Stomach (tissue), 9 donors: ENCODE results near the gene CNOT3. TPM values are rescaled to one million over a fixed set of nuclear protein-coding genes. Genes with fewer than 3 reads are reported as not detected.

Source experiments
- DNase-seq, 2 donors: peaks; one replicate each; pipeline versions ENCODE4 v3.0.0 to v3.0.0-alpha.2; 2013 to 2019
- H3K27ac ChIP-seq, 5 donors: fragments of 200-600 bp in 4 of 5; sonication (generic) in 4 of 5; one replicate each; pipeline ENCODE4 v1.5.1; 2013 to 2019; ENCODE audit warnings: mild to moderate bottlenecking in 1 of 5, moderate library complexity in 1 of 5
- H3K27me3 ChIP-seq, 3 donors: fragments of 200-600 bp; sonication (generic); one replicate each; pipeline ENCODE4 v1.5.1; 2017 to 2019; ENCODE audit warnings: mixed run types in 1 of 3
- H3K36me3 ChIP-seq, 4 donors: fragments of 200-600 bp; sonication (generic); 1 replicate in 3 of 4; 2 replicates in 1 of 4; pipeline ENCODE4 v1.5.1; 2016 to 2019
- H3K4me1 ChIP-seq, 4 donors: fragments of 200-600 bp; sonication (generic); one replicate each; pipeline ENCODE4 v1.5.1; 2016 to 2019
- H3K4me3 ChIP-seq, 4 donors: fragments of 200-600 bp; sonication (generic) in 3 of 4; one replicate each; pipeline ENCODE4 v1.5.1; 2016 to 2019; ENCODE audit warnings: mild to moderate bottlenecking in 1 of 4
- H3K9me3 ChIP-seq, 4 donors: fragments of 200-600 bp; sonication (generic); one replicate each; pipeline ENCODE4 v1.5.1; 2016 to 2019
- EP300 ChIP-seq: sonication (generic); formaldehyde crosslinking; IDR thresholded peaks from one replicate; pipeline ENCODE4 v1.6.1; 2017; ENCODE audit warnings: antibody characterized with exemption
- POLR2A ChIP-seq, 4 donors: fragments of 450-650 bp; IDR thresholded peaks; one replicate each; pipeline ENCODE4 v1.6.1; 2016; ENCODE audit warnings: antibody characterized with exemption in 4 of 4, control low read depth in 2 of 4, mild to moderate bottlenecking in 1 of 4, moderate library complexity in 1 of 4
- POLR2AphosphoS5 ChIP-seq, 3 donors: sonication (generic); formaldehyde crosslinking; IDR thresholded peaks; one replicate each; pipeline ENCODE4 v1.6.1; 2016; ENCODE audit warnings: antibody characterized with exemption in 3 of 3
- WGBS, 5 donors: extraction: QIAGEN DNeasy Blood & Tissue Kit in 3 of 5; methylation state at CpG; one replicate each; pipeline versions ENCODE4 v1.1.5 to v1.1.7; 2013 to 2018; 5-methylcytosine and 5-hydroxymethylcytosine counted together
- intact Hi-C: fragments of 100-400 bp; cut with DNase I; formaldehyde crosslinking; loops from one replicate; pipeline ENCODE4 v1.15.1; 2023; ENCODE audit warnings: low total_unique reads
- polyA plus RNA-seq, 3 donors: library from polyadenylated mRNA; stranded (reverse); fragments of 200-250 nt; gene quantifications; one replicate each; pipeline ENCODE4 v1.2.3, GENCODE V29; 2013
- total RNA-seq, 5 donors: library from RNA; depleted of rRNA; stranded (reverse); fragments of >200 nt; gene quantifications; one replicate each; pipeline versions ENCODE4 v1.1.0 to v1.2.3, GENCODE V29; 2014 to 2016
- TF ChIP-seq, protein P1 (sequence below), 7 experiments: fragments of 450-650 bp in 4 of 7; fragments of 200-600 bp in 3 of 7; sonication (generic) in 3 of 7; IDR thresholded peaks; one replicate each; pipeline ENCODE4 v1.5.1; 2016 to 2019; ENCODE audit warnings: antibody characterized with exemption in 7 of 7, control low read depth in 2 of 7, mild to moderate bottlenecking in 1 of 7
- donor health status: healthy with polysubstance abuse.
- donor health status: Bipolar disorder and iron deficiency.
- donor health status: healthy.

CNOT3 gene
- total and polyA plus RNA-seq, 8 donors, result 11.2 to 100 (median 29.2) TPM

DNA sequence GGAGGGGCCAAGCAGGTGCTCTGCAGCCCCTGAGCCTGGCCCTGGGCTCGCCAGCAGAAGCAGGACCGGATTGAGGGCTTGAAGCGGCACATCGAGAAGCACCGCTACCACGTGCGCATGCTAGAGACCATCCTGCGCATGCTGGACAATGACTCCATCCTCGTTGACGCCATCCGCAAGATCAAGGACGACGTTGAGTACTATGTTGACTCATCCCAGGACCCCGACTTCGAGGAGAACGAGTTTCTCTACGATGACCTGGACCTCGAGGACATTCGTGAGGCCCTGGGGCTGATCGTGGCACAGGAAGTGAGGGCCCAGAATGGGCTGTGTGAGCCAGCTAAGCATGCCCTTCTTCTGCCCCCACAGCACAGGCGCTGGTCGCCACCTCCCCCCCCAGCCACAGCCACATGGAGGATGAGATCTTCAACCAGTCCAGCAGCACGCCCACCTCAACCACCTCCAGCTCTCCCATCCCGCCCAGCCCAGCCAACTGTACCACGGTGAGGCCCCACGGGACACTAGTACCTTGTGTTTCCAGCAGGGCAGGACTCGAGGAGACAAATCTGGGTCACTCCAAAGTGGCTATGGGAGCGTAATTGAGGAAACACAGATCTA is 8.1 kb downstream of the CNOT3 start:
- Histone ChIP-seq H3K4me3 (no peak overlapping the region), H3K27me3 (no peaks in the 10 kb centered on the region), H3K36me3 (peaks cover 80 to 98% (median 91%) of the 10 kb centered on the region in 4 donors), H3K9me3 (no peaks in the 10 kb centered on the region), H3K27ac (no peak overlapping the region), H3K4me1 (peaks cover 0 to 15% (median 9%) of the 10 kb centered on the region in 4 donors)
- TF ChIP-seq POLR2A (IDR thresholded peaks at IDR 0.05) (no peak), EP300 (no peak), POLR2AphosphoS5 (IDR thresholded peaks at IDR 0.05) (no peak)
- TF ChIP-seq, protein P1, sequence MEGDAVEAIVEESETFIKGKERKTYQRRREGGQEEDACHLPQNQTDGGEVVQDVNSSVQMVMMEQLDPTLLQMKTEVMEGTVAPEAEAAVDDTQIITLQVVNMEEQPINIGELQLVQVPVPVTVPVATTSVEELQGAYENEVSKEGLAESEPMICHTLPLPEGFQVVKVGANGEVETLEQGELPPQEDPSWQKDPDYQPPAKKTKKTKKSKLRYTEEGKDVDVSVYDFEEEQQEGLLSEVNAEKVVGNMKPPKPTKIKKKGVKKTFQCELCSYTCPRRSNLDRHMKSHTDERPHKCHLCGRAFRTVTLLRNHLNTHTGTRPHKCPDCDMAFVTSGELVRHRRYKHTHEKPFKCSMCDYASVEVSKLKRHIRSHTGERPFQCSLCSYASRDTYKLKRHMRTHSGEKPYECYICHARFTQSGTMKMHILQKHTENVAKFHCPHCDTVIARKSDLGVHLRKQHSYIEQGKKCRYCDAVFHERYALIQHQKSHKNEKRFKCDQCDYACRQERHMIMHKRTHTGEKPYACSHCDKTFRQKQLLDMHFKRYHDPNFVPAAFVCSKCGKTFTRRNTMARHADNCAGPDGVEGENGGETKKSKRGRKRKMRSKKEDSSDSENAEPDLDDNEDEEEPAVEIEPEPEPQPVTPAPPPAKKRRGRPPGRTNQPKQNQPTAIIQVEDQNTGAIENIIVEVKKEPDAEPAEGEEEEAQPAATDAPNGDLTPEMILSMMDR (IDR thresholded peaks at IDR 0.05), result no peak
- 89 to 92% (median 92%) methylated on average over 25 to 28 of the region's 28 CpGs for WGBS, 5 donors
- intact Hi-C loops, result no loop called here
- no peak for DNase-seq

DNA sequence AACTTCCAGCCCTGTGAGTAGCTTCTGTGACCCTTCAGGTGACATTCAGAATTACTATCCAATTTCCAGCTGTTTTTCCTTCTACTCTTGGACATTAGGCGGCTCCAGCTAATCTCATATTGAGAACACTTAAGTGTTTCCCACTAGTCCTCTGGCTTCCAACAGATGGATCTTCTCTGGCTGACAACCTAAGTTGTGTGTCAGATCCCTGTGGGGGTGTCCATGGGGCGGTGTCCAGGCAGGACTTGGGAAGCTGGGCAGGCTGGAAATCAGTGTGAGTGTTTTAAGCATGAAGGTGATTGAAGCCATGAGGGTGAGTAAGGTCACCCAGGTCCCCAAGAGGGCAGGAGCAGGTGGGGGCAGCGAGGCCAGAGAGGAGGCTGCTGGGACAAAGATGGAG is 10.1 kb downstream of the CNOT3 start:
- no peaks in the 10 kb centered on the region for H3K27me3 ChIP-seq
- WGBS, 5 donors, result 66 to 91% (median 73%) methylated on average over 3 of the region's 3 CpGs
- DNase-seq, result peak in 1 of 2 donors; percentile 69
- H3K9me3 ChIP-seq, result no peaks in the 10 kb centered on the region
- intact Hi-C loops, result no loop called here
- H3K36me3 ChIP-seq, result peaks cover 98 to 100% (median 100%) of the 10 kb centered on the region in 4 donors
- H3K4me3 ChIP-seq, result no peak overlapping the region
- H3K27ac ChIP-seq, result peak overlapping the region in 4 of 5 donors; percentile 2 to 57 (median 32)
- no peaks in the 10 kb centered on the region for H3K4me1 ChIP-seq
- TF ChIP-seq EP300, result no peak
- peak in 1 of 3 donors; percentile 43 for TF ChIP-seq POLR2AphosphoS5 (IDR thresholded peaks at IDR 0.05)
- no peak for TF ChIP-seq POLR2A (IDR thresholded peaks at IDR 0.05)

DNA sequence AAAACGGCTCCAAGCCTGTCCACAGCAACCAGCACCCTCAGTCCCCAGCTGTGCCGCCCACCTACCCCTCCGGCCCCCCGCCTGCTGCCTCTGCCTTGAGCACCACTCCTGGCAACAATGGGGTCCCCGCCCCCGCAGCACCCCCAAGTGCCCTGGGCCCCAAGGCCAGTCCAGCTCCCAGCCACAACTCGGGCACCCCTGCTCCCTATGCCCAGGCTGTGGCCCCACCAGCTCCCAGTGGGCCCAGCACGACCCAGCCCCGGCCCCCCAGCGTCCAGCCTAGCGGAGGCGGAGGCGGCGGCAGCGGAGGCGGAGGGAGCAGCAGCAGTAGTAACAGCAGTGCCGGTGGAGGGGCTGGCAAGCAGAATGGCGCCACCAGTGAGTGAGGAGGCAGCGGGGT is 10.6 kb downstream of the CNOT3 start:
- 76 to 90% (median 86%) methylated on average over 10 to 19 of the region's 19 CpGs for WGBS, 5 donors
- Histone ChIP-seq H3K4me3 (no peak overlapping the region), H3K4me1 (peaks cover 0 to 4% (median under 1%) of the 10 kb centered on the region in 4 donors), H3K36me3 (peaks cover 98 to 100% (median 100%) of the 10 kb centered on the region in 4 donors), H3K27ac (peak overlapping the region in 3 of 5 donors; percentile 2 to 27 (median 26)), H3K9me3 (no peaks in the 10 kb centered on the region), H3K27me3 (no peaks in the 10 kb centered on the region)
- no peak for TF ChIP-seq EP300
- intact Hi-C loops, result no loop called here
- DNase-seq, result no peak

DNA sequence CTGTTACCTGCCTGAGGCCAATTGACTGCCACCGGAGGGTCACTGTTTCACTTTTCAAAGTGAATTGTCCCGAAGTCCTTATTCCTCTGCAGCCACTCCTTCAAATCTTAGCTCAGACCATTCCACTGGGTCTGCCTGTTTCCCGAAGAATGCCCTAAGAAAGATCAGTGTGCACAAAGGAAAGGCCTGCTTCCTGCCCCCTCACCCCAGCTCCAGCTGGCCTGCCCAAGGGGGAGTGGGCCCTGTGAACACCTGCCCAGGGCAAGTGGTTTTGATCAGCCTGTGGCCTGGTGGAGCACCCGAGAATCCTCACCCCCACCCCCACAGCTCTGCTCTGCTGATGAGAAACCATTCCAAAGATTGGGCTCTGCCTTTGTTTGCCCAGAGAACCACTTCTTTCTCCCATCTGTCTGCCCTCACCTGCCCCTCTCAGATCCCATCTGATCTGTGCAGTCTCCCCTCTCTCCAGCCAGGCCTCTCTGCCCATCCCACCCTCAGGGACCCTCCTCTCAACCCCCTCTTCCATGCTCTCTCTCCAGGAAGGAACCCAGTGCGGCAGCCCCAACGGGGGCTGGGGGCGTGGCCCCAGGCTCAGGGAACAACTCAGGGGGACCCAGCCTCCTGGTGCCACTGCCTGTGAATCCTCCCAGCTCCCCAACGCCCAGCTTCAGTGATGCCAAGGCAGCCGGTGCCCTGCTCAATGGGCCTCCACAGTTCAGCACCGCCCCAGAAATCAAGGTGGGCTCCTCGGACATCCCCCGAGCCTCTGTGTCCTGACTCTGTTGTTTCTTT is 11.7 kb downstream of the CNOT3 start:
- H3K27ac ChIP-seq, result no peak overlapping the region
- peaks cover 0 to 9% (median 2%) of the 10 kb centered on the region in 4 donors for H3K4me1 ChIP-seq
- peaks cover 98 to 100% (median 100%) of the 10 kb centered on the region in 4 donors for H3K36me3 ChIP-seq
- no peaks in the 10 kb centered on the region for H3K27me3 ChIP-seq
- 84 to 88% (median 85%) methylated on average over 12 of the region's 12 CpGs for WGBS, 5 donors
- no peak for TF ChIP-seq POLR2A (IDR thresholded peaks at IDR 0.05)
- no peak for TF ChIP-seq EP300
- TF ChIP-seq, protein P1 (IDR thresholded peaks at IDR 0.05), result no peak
- TF ChIP-seq POLR2AphosphoS5 (IDR thresholded peaks at IDR 0.05), result no peak
- no peak for DNase-seq
- intact Hi-C loops, result no loop called here
- no peaks in the 10 kb centered on the region for H3K9me3 ChIP-seq
- no peak overlapping the region for H3K4me3 ChIP-seq

DNA sequence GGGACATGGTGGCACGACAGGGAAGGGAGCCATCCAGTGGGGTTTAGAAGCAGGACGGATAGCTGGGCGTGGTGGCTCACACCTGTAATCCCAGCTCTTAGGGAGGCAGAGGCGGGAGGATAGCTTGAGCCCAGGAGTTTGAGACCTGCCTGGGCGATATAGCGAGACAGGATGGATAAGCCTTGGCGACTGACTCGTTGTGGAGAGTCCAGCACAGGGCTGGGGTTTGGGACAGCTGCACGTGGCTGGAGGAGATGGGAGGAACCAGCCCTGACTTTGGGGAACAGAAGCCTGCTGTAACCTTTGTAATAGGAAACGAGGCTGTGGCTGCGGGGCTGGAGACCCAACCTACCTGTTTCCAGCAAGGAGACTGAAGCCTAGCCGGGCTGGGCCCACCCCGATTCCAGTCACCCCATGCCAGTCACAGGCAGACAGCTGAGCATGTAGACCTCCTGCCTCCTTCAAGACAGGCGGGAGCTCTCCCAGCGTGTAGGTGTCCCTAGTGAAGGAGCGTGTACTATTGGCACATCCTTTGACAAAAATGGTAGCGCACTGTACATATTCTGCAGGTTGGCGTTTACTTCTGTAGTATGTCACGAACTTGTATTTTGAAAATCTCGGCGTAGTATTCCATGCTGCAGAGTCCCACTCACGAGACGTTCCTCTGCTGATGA is 13.9 kb downstream of the CNOT3 start:
- 80 to 87% (median 82%) methylated on average over 23 of the region's 23 CpGs for WGBS, 5 donors
- Histone ChIP-seq H3K27ac (no peak overlapping the region), H3K4me3 (no peak overlapping the region), H3K27me3 (no peaks in the 10 kb centered on the region), H3K9me3 (no peaks in the 10 kb centered on the region), H3K36me3 (peaks cover 96 to 100% (median 100%) of the 10 kb centered on the region in 4 donors), H3K4me1 (peaks cover 0 to 9% (median 2%) of the 10 kb centered on the region in 4 donors)
- DNase-seq, result no peak
- TF ChIP-seq EP300, result no peak
- TF ChIP-seq POLR2AphosphoS5 (IDR thresholded peaks at IDR 0.05), result no peak
- TF ChIP-seq, protein P1 (IDR thresholded peaks at IDR 0.05), result no peak
- TF ChIP-seq POLR2A (IDR thresholded peaks at IDR 0.05), result no peak
- intact Hi-C loops, result no loop called here
